ENCODE measurements around the gene CDH13. TPM values are rescaled to one million over a fixed set of nuclear protein-coding genes. Genes with fewer than 3 reads are reported as not detected.

The CDH13 gene
- total RNA-seq, 1 experiment from 2014 or later, result 2.1 TPM

- no peak for TF ChIP-seq EZH2 (IDR thresholded peaks at IDR 0.05; ENCODE audit: borderline replicate concordance, low read depth, low read length, poor library complexity, severe bottlenecking)
- TF ChIP-seq, protein P1, sequence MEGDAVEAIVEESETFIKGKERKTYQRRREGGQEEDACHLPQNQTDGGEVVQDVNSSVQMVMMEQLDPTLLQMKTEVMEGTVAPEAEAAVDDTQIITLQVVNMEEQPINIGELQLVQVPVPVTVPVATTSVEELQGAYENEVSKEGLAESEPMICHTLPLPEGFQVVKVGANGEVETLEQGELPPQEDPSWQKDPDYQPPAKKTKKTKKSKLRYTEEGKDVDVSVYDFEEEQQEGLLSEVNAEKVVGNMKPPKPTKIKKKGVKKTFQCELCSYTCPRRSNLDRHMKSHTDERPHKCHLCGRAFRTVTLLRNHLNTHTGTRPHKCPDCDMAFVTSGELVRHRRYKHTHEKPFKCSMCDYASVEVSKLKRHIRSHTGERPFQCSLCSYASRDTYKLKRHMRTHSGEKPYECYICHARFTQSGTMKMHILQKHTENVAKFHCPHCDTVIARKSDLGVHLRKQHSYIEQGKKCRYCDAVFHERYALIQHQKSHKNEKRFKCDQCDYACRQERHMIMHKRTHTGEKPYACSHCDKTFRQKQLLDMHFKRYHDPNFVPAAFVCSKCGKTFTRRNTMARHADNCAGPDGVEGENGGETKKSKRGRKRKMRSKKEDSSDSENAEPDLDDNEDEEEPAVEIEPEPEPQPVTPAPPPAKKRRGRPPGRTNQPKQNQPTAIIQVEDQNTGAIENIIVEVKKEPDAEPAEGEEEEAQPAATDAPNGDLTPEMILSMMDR (conservative IDR thresholded peaks at IDR 0.05; ENCODE audit: low read depth, low read length), result no peak
- intact Hi-C loops (cut with micrococcal nuclease; ENCODE audit: unreplicated experiment), result no loop called here
- H3K27ac ChIP-seq (ENCODE audit: low read depth, low read length, poor library complexity, severe bottlenecking), result no peak overlapping the region
- CTCF ChIA-PET, result no interaction called here
- peaks cover 30% of the 10 kb centered on the region for H3K4me1 ChIP-seq (ENCODE audit: insufficient read depth, low read length, poor library complexity, severe bottlenecking)
- H3K36me3 ChIP-seq (ENCODE audit: insufficient read depth, low read length, poor library complexity, severe bottlenecking), result no peaks in the 10 kb centered on the region
- no TSS peak for BruUV-seq (replicated peaks)
- POLR2A ChIA-PET (ENCODE audit: low non-redundant PET), result no interaction called here
- no peaks in the 10 kb centered on the region for H3K9me3 ChIP-seq (ENCODE audit: low read depth, low read length, poor library complexity, severe bottlenecking)
- no peak overlapping the region for H3K4me3 ChIP-seq (ENCODE audit: low read depth, low read length, poor library complexity, severe bottlenecking)
- peaks cover 7% of the 10 kb centered on the region for H3K27me3 ChIP-seq (replicated peaks; ENCODE audit: insufficient read depth, low read depth, low read length, poor library complexity)
- DNase-seq (ENCODE audit: low spot score), result no peak
Measured at GRCh38 chr16:82650804-82651203, 24.0 kb downstream of the CDH13 start.

DNA sequence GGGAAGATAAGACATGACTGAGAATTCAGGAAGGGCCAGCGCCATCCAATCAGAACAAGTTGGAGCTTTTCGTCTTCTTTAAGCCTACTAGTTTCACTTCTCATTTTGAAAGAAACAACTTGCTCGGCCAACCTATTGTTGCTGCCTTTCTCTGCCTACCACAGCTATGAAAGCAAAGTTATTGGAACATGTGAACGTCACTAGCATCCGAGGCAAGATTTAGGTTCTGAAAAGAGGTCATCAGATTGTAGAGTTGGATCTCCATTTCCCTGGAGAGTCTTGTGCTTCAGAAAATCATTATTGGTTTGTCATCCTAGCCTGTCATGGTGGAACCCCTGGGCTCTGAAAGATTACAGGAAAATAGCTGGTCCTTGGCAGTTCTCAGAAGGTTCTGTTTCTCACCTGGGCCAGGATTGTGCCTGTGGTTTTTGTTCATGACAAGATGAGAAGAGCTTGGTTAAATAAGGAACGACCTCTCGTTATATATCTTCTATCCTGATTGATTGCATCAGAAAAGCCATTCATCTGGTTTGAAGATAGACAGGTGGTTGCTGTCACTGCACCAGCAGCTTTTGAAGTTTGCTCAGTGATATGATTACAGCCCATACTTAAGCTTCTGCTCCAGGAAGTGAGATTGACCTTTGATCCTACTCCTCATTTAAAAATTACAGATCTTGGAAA, 25.3 kb downstream of the CDH13 start:
- Histone ChIP-seq H3K27me3 (replicated peaks; ENCODE audit: insufficient read depth, low read depth, low read length, poor library complexity) (peaks cover 7% of the 10 kb centered on the region), H3K27ac (ENCODE audit: low read depth, low read length, poor library complexity, severe bottlenecking) (no peak overlapping the region), H3K36me3 (ENCODE audit: insufficient read depth, low read length, poor library complexity, severe bottlenecking) (no peaks in the 10 kb centered on the region), H3K4me1 (ENCODE audit: insufficient read depth, low read length, poor library complexity, severe bottlenecking) (peaks cover 30% of the 10 kb centered on the region), H3K4me3 (ENCODE audit: low read depth, low read length, poor library complexity, severe bottlenecking) (no peak overlapping the region), H3K9me3 (ENCODE audit: low read depth, low read length, poor library complexity, severe bottlenecking) (no peaks in the 10 kb centered on the region)
- POLR2A ChIA-PET (ENCODE audit: low non-redundant PET), result no interaction called here
- BruUV-seq (replicated peaks), result no TSS peak
- no peak for DNase-seq (ENCODE audit: low spot score)
- TF ChIP-seq, protein P1 (conservative IDR thresholded peaks at IDR 0.05; ENCODE audit: low read depth, low read length), result no peak
- TF ChIP-seq EZH2 (IDR thresholded peaks at IDR 0.05; ENCODE audit: borderline replicate concordance, low read depth, low read length, poor library complexity, severe bottlenecking), result no peak
- intact Hi-C loops (cut with micrococcal nuclease; ENCODE audit: unreplicated experiment), result no loop called here
- CTCF ChIA-PET, result no interaction called here

DNA sequence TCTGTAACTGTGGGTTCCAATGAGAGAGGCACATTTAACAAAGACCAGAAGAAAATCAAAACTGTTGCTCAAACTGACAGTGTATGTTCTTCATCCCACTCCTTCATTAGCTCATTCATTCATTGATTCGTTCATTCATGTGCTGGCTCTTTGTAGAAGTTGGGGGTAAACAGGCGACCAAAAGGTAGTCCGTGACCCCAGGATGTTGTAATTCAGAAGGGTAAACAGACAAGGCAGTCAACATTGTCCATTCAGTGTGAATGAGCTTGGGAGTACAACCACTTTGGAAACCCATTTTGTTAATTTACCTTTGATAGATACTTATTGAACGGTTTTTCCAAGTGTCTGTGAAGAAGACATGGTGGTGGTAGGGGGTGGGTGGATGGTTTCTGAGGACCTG, 26.1 kb downstream of the CDH13 start:
- Histone ChIP-seq H3K9me3 (ENCODE audit: low read depth, low read length, poor library complexity, severe bottlenecking) (no peaks in the 10 kb centered on the region), H3K4me1 (ENCODE audit: insufficient read depth, low read length, poor library complexity, severe bottlenecking) (peaks cover 30% of the 10 kb centered on the region), H3K36me3 (ENCODE audit: insufficient read depth, low read length, poor library complexity, severe bottlenecking) (no peaks in the 10 kb centered on the region), H3K4me3 (ENCODE audit: low read depth, low read length, poor library complexity, severe bottlenecking) (no peak overlapping the region), H3K27me3 (replicated peaks; ENCODE audit: insufficient read depth, low read depth, low read length, poor library complexity) (peaks cover 7% of the 10 kb centered on the region), H3K27ac (ENCODE audit: low read depth, low read length, poor library complexity, severe bottlenecking) (no peak overlapping the region)
- ChIA-PET CTCF (no interaction called here), POLR2A (ENCODE audit: low non-redundant PET) (no interaction called here)
- DNase-seq (ENCODE audit: low spot score), result no peak
- intact Hi-C loops (cut with micrococcal nuclease; ENCODE audit: unreplicated experiment), result no loop called here
- BruUV-seq (replicated peaks), result no TSS peak
- no peak for TF ChIP-seq EZH2 (IDR thresholded peaks at IDR 0.05; ENCODE audit: borderline replicate concordance, low read depth, low read length, poor library complexity, severe bottlenecking)
- TF ChIP-seq, protein P1 (conservative IDR thresholded peaks at IDR 0.05; ENCODE audit: low read depth, low read length), result no peak

Measured in A673 (cell line).